ENCODE results near the gene GLS.
"Not testable (repeated sequence)": the region's sequence is repeated elsewhere in the genome, so short reads cannot be mapped to it uniquely, and the experiment has no call there.

Gene GLS

DNA sequence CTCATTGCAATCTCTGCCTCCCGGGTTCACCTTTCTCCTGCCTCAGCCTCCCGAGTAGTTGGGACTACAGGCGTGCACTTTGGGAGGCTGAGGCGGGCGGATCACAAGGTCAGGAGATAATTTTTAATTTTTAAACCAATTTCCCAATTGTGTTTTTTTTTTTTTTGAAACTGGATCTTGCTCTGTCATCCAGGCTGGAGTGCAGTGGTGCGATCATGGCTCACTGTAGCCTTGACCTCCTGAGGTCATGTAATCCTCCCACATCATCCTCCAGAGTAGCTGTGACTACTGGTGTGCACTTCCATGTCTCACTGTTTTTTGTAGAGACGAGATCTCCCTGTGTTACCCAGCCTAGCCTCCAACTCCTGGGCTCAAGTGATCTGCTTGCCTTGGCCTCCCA, 49.3 kb downstream of the GLS start:
- no peak for DNase-seq (ENCODE audit: low read depth in 2 of 2)

DNA sequence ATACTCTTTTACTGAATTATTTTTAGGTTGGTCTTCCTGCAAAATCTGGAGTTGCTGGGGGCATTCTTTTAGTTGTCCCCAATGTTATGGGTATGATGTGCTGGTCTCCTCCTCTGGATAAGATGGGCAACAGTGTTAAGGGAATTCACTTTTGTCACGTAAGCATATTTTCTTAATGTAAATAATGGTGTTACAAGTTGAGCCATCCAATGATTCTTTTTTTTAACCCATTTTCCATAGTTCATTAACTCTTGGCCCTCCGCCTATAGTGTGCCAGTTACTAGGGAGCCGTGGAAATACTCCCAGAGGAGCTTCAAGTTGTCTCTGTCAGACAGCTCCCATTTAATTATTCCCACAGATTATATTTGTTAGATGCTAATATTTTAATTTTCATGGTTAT, 49.8 kb downstream of the GLS start:
- no peak for DNase-seq (ENCODE audit: low read depth in 2 of 2)

DNA sequence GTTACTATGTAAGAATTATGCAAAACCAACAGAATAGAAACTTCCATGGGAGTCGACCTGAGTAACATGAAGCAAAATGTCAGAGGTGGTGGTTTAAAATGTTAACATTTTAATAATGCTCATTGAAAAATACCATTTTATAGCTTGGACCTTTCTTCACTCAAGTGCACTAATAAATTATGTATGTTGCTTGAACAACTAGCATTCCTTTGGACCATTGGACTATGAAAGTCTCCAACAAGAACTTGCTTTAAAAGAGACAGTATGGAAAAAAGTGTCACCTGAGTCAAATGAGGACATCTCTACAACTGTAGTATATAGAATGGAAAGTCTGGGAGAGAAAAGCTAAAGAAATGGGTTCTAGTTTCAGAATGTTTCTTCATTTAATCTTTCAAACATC, 51.9 kb downstream of the GLS start:
- no peak for DNase-seq (ENCODE audit: low read depth in 2 of 2)

DNA sequence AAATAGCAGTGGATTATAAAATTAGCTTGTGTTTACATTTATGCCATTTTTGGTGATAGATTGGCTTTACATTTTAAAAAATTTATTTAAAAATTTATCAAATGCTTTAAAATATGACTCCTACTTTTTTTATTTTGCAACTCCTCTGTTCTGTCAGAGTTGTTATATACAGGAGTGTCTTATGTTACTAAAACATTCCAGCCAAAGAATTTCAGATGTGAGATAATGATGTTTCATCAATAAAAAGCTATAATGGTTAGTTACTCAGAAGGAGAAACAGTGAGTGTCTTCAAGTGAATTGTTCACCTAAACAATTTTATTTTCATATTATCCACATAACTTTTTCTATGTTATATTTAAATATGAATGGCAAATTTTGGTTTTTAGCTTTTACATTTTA, 52.7 kb downstream of the GLS start:
- DNase-seq (ENCODE audit: low read depth in 2 of 2), result no peak

DNA sequence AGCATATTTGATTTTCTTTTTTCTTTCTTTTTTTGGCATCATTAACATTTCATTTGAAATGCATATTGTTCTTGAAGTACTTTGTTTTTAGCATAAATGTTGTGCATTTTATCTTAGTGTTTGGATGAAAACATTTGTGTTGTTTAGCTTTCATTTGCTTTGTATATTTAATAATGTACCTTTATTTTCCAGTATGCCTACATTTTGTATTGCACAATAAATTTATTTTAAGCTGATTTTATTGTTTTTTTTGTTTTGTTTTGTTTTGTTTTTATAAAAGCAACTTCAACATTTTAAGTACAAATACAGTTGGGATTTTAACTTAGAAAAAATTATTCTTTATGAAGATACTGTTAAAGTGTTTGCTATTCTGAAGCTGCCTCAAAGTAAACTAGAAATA, 54.4 kb downstream of the GLS start:
- no peak for DNase-seq (ENCODE audit: low read depth in 2 of 2)

DNA sequence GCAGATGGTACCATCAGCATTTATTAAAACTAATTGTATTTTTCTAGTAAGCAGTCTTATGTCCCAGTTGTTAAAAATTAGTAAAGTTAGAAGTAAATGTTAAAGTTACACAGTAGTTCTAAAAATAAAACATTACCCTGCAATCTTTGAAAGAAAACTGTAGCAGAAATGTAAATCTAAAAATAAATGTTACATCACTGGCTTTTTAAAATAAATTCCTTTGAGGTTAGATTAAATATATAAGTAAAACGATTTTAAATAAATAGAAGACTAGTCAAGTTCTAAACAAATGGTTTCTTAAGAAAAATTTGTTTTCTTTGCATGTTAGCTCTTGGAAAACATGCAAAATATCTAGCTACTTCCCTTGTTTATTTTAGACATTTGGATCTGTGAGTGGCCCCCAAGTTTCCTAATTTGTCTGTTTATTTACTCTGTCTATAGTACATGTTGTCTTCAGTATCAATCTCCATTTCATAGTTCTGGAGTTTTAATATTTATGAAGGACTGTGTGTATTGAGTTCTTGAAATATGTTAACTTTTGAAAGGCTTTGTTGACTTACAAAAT, 58.2 kb downstream of the GLS start:
- DNase-seq (ENCODE audit: low read depth in 2 of 2), result no peak

DNA sequence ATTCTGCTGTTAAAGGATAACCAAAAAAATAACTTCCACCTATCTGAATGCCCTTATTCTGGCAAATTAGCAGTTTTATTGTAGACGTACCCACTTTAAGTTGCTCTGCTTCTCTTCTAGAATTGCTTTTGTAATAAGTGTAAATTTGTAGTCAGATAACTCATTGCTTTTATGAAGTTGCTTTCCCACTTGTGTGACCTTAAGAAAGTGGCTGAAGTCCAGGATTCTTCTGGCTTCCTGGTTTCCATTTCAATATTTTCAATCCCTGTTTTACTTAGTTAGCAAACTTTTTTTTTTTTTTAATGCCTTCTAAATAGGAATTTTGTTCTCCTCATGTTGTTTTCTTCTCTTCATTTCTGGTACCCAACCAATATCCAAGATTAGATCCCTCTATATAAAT, 59.8 kb downstream of the GLS start:
- DNase-seq (ENCODE audit: low read depth in 2 of 2), result no peak

DNA sequence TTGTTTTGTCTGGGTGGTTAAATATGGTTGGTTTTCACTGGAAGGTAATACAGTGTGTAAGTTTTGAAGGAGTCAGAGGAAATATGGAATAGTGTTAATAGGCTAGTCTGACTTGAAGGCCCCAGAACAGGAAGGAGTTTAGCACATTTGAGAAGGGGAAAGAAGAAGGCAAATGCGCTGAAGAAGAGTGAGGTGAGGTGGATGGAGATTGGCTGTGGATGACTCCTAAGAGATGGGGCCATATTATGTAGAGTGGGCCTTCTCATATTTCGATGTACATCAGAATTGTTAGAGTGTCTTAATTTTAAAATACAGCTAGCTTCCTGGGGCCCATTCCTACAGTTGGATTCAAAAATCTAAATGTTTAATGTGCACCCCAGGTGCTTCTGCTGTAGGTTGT, 61.0 kb downstream of the GLS start:
- DNase-seq (ENCODE audit: low read depth in 2 of 2), result no peak

DNA sequence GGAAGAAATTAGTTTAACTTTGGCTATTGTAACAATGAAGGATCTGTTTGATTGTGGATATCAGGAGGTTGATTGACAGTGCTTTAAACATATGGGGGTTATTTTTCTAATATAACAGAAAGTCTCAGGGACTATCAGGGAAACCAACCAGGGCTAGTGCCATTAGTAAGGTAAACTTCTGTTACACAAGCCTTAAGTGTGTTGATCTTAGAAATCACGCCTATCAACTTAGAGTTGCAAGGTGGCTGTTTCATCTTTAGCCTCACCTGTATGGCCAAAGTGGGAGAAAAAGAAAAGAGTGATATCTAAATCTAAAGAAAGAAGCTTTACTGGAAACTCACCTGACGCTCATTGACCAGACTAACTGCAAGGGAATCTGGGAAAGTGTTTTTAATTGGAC, 62.1 kb downstream of the GLS start:
- no peak for DNase-seq (ENCODE audit: low read depth in 2 of 2)

DNA sequence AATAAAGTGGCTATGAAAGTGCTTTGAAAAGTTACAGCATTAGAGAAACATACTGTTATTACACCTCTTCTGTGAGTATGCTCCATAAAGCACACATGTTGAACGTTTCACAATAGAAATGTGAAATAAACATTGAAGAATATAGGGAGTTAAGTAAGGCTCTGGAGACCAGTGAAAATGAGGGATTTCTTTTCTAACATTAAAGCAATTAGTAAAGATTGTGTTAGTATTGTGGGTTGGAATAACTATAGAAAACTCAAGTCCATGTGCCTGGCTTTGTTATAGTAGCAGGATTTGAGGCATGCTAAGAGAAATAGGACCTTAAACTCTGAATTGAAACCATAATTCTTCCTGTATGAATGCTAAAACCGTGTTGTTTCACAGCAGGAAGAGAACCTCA, 63.1 kb downstream of the GLS start:
- no peak for DNase-seq (ENCODE audit: low read depth in 2 of 2)

DNA sequence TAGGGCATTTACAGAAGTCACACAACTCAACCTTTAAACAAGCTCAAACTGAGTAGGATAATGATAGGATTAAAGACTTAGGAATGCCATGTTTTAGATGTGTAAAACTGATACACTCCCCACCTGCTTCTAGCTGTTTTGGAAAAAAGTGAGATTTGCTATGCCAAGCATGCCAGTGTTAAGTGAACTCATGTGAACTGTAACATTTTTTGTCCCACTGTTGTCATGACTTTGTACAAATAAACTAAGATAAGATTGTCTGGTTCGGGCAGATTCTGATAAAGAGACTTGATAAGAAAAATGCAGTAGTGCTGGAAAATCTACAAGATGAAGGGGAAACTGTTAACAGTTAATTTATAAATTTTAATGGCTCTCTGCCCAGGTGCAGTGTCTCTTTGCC, 66.5 kb downstream of the GLS start:
- no peak for DNase-seq (ENCODE audit: low read depth in 2 of 2)

DNA sequence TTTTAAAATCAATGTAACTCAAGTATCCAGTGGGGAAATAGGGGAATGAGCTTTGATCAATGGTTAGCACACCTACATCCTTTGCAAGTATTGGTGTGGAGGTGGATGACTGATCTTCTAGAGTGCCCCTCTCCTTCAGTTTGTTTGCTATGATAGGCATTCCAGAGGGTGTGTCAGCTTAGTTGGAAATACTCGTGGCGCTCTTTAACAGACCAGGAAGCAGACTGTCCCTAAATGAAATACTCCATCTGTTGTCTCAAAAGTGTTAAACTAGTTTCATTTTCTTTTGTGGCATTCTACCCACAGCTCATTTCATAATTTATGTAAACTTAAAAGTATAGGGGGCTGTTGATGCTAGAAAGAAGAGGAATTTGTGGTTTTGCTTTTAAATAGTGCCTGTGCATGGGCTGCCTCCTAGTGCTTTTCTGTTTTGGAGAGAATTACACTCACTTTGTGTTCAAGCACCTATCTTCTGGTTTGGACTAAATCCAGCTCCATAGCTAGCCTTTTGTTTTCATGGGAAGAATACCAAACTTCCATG, 67.2 kb downstream of the GLS start:
- no peak for DNase-seq (ENCODE audit: low read depth in 2 of 2)

DNA sequence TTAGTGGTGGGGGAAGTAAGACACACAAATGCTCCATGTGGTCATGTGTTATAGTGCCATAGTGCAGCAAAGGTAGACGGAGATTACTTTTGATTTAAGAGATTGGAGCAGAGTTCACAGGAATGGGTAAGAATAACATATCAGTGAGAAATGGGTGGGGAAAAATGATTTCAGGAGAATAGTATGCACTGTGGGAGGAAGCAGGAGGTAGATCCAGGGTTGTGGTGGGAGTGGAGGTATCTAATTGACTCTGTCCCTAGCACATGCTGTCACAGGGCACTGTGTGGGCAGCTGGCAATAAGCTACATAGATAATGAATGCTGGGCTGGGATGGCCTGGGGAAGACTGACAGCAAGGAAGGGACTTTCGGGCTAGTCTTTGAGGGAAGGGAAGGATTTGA, 68.0 kb downstream of the GLS start:
- no peak for DNase-seq (ENCODE audit: low read depth in 2 of 2)

DNA sequence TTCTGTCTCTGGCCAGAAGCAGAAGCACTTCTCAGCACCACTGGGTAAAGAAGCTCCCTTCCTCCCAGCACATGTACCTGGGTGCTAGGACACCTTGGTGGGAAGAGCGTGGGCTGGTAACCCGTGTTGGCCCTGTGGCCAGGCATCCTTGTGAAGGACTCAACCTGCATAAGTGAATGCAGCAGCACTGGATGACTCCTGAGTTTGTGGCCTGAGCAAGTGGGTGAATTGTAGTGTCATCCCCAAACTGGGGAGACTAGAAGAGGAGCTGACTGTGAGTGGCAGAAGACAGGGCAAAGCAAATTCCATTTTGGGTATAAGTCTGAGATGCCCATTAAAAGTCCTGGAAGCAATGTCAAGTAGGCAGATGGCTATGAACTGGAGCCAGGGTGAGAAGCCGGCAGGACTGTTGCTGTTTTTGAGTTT, 70.0 kb downstream of the GLS start:
- no peak for DNase-seq (ENCODE audit: low read depth in 2 of 2)

DNA sequence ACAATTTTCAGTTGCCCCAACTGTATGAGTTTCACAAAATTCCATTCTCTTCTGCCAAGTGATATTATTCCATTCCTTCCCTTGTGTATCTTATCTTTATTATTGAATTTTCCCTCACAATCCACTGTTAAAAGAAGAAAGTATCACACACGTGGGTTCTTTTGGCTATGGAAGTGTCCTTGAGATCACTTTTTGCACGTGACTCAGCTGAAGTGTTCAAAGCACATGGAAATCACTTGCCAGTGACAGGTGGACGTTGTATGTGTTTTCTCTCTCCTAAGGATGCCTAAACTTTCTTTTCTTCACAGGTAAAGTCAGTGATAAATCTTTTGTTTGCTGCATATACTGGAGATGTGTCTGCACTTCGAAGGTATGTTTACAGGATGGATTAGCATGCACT, 72.6 kb downstream of the GLS start:
- DNase-seq (ENCODE audit: low read depth in 2 of 2), result no peak

DNA sequence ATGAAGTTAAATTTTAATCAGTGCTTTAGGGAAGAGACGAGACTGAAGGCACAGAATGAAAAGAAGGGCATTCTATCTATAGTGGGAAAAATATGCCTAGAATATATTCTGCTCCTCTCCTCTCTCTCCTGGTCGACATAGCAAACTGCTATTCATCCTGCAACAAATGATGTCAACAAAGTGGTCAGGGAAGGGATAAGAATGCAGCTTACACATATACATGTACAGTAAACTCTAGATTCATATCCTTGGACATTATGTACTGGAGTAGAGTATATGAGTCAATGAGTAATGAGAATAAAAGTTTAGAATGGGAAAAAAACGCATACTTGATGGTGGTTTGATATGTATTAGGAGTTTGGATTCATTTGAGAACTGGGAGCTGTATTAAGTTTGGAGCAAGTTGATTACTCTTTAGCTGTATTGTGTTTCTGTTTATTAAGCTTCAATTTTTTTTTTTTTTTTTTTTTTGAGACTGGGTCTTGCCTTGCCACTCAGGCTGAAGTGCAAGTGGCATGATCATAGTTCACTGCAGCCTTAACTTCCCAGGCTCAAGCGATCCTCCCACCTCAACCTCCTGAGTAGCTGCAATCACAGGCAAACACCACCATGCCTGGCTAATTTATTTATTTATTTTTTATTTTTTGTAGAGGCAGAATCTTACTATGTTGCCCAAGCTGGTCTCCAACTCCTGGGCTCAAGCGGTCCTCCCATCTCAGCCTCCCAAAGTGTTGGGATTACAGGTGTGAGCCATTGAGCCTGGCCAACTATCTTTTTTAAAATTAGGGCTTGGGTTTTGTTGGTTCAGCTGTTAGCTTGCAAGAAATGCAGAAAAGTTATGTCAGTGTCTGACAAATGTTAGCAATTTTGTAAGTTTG, 79.5 kb downstream of the GLS start:
- no peak for DNase-seq (ENCODE audit: low read depth in 2 of 2)

DNA sequence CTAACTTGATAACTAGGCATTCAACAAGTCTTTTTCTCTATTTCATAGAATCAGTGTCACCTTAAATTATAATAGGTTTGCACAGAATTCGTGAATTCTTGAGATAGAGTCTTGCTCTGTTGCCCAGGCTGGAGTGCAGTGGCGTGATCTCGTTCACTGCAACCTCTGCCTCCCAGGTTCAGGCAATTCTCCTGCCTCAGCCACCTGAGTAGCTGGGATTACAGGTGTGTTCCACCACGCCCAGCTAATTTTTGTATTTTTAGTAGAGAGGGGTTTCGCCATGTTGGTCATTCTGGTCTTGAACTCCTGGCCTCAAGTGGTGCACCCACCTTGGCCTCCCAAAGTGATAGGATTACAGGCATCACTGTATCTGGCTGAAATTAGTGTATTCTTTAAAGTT, 80.5 kb downstream of the GLS start:
- not testable (repeated sequence) for DNase-seq (ENCODE audit: low read depth in 2 of 2)

DNA sequence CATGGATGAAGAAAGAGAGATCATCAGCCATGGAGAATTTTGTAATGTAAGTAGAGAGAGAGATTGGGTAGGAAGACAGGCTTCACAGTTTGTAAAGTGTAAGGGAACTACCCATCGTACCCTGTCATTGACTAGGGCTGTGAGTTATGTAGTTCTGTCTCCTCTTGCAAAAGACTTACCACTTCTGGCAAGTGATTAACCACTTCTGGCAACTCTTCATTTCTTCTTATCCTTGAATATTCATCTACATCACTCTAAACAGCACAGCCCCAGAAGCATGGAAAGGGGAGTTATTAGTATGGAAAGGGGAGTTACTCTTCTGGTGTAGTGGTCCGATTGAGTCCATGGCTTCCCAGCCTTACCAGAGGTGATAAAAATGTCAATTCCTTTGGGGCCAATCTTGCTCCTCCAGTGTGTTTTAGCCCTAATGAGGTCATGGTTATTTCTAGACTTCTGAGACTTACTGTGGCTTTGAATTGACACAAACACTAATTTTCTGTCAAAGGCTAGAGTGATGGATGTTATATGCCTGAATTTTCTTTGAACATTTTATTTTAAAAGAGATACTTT, 81.4 kb downstream of the GLS start:
- DNase-seq (ENCODE audit: low read depth in 2 of 2), result no peak

DNA sequence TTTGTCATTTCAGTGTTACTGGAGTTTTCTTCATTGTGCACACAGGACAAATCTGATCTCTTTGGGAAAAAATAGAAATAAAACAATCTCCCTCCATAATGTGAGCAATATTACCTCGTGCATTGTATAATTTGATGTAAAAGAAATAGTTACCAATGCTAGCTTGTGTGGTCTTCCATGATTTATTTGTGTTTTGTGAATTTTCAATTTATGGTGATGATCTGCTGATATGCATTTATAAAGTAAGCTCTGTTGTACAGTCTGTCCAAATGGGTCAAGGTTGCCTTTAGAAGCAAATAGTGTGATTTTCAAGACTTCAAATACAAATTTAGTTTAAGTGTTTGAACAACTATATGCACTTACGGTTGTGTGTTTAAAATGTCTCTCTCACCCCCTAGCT, 82.5 kb downstream of the GLS start:
- DNase-seq (ENCODE audit: low read depth in 2 of 2), result no peak

DNA sequence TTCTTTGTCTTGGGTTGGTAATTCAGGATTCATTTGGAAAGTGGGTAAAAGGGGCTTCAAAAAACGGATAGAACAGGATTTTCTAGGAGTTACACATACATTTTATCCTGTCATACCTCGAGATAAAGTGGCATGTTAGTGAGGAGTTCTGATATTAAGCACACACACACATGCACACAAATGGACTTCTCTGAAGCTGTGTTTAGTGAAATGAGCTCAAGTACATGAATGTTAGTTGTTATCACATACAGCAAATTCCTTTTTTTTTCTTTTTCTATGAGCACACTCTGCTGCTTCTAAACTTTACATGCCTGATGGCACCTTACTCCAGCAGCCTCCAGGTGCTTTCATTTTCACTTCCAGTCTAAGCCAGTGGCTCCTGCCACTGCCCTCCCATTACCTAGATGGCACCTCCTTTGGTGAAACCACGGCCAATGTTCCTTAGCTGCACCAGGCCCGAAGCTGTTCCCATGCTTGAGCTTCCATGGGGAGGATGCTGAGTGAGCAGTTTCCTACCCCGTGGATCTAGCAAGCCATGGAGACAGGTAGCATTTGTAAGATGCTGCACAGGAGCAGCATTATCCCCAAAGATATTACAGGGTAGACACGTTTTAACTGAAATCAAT, 83.7 kb downstream of the GLS start:
- no peak for DNase-seq (ENCODE audit: low read depth in 2 of 2)

DNA sequence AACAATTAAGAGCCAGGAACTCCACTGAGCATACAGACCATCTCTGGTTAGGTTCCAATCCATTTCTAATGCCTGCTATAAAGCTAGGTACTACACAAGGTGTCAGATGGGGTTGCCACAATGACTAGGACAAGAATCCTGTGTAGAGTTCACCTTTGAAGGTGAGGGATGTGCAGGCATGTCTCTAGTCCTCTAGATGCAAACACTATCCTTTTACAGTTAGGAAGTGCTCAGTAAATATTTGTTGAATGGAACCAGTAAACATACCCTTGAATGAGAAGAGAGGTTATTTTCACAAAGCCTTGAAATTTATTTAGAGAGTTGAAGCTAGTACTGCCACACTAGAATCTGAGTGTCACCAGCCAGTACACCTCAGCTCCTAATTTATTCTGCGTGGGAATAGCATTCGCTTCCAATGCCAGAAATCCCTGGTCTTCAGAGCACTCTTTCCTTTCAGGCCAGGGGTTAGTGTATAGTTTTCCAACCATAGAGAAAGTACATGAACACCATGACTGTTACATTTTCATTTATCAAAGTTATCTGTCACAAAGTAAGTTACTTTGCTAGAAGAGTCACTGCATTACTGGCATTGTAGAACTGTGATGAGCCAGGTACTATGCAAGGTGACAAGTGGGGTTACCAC, 85.1 kb downstream of the GLS start:
- no peak for DNase-seq (ENCODE audit: low read depth in 2 of 2)

DNA sequence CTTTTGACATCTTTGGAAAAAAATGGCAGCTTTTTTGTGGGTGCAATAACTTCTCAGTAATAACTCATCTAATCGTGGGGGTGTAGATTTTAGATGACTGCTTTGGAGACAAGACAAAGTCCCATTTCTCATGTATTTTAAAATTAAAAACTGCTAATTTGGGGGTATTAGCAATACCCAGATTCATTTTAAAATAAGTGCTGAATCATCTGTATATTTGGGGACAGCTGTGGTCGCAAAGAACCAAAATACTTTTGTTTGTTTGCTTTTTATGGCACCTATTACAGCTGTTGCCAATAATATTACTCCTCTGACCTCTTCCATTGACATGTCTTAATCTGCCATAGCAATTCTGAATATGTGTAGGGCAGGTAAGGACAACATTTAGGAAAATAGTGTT, 87.9 kb downstream of the GLS start:
- no peak for DNase-seq (ENCODE audit: low read depth in 2 of 2)
